Stromal cell of bone marrow (primary cell): ENCODE results near the gene RBP2.
"Not testable (repeated sequence)": the region's sequence is repeated elsewhere in the genome, so short reads cannot be mapped to it uniquely, and the experiment has no call there.

Source experiments
- DNase-seq: peaks from one replicate; pipeline ENCODE4 v3.0.0-alpha.2; 2012; ENCODE audit warnings: low read depth

RBP2 gene

DNA sequence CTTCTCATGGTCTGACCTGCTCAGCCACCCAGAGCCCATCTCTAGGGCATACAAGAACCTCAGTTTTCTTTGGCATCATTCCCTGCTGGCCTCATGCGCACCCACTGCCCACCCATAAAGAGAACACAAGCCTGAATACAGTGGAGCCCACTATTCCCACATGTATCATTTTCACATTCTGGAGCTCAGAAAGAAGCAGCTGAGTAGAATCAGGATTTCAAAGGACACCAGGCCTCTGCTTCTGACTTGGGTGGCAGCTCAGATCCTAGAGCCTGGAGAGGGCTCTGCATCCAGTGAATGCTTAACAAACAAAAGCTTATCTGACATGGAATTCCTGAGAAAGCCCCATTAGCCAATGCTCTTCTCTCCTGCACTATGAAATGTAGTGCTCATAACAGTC is 34.7 kb downstream of the RBP2 start:
- DNase-seq, result no peak

DNA sequence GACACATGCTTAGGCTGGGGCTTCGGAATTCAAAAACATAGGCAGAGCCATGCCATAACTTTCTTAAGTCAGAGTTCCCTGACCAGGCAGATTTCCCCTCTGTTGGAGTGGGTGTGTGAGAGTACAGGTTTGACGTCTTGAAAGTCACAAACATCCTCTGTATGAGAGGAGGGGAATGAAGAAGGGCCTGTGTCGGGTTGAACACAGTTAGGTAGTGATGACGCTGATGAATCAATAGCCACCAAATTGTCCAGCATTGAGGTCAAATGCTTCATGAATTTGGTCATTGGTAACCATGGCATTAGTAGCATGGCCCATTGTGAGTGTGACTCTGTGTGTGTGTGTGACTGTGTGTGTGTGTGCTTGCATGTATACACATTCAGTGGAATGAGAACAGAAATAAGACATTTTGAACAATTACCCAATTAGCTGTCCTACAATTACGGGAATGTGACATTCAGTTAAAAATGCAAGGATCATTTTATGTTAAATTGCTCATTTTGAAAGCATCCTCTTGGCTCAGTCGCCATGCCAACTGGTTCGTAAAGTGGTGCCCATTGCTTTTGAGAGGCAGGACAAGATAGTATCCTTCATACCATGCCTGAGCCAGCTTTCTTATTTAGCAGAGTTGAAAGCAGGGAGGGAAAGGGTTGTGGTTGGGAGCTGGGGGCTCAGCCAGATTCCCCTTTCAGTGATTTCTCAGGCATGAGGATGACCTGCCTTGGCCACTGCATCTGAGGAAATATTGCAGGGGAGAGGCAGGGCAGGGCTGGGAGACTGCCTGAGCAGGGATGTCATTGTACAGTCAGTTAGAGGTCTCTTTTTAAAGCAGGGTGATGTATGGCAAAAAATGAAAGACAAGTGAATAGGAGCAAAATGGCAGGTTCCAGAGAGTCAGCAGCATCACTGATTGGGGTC is 35.4 kb downstream of the RBP2 start:
- DNase-seq, result no peak

DNA sequence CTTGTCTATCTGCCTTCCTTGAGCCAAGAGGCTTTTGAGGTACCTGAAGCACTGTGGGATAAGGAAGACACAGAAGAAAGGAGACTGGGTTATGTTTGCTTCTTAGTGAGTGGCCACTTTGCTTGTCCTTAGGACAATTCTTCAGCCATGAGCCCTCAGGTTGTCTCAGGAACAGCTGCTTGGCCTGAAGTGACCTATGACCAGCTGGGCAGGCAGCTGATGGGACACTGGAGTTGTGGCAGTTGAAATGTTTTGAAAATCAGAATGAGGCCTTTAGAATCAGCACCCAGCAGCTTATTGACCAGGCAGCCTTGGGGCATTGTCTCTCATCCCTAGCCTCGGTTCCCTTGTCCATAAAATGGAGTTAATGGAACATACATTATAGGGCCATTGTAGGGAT is 37.0 kb downstream of the RBP2 start:
- DNase-seq, result no peak

DNA sequence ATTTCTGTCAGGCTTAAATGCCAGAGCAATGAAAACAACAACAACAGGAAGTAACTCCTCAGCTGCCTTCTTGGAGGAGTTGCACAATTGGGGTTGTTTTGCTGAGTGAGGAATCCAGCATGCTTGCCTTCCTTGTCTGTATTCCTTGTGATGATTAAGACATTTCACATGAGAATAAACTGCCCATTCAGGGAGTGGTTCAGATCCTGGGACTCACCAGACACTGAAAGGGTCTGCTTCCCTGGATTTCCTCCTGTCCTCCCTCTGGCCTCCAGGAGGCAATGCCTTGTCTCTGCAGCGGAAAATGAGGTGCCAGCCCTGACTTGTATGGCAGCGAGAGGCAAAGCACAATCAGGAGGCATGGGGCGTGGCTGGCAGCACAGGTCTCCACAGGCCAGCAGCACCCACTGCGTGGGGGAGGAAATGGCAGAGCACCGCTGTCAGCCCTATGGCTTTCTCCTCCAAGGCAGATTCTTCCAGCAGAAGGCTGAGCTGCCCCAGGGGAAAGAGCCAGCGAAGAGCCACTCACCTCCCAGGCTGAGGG is 41.5 kb downstream of the RBP2 start:
- peak; percentile 15 for DNase-seq

DNA sequence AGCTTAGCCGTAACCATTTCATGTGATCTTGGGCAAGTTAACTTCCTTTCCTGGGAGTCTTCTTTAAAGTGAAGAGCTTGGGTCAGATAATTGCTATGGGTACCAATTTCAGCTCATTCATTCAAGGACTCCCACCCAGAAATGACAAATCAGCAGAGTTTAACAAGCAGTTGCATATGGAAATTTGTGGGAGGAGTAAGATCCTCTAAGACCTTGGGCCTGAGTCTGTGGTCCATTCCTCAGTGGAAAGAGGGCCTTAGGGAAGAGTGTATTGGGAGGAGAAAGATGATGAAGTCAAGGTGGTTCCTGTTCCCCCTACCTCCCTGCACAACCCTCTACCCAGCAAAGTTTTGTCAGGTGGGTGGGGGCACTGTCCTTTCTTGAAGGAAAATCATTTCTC is 42.1 kb downstream of the RBP2 start:
- DNase-seq, result no peak

DNA sequence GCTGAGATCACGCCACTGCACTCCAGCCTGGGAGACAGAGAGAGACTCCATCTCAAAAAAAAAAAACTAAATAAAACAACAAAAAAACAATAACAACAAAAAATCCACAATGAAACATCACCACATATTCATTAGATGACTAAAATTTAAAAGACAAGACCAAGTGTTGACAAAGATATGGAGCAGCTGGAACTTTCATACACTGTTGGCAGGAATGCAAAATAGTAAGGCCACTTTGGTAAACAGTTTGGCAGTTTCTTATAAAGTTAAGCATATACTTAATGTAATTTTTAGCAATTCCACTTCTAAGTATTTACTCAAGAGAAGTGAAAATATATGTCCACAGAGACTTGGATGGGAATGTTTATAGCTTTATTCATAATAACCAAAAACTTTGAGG is 43.2 kb downstream of the RBP2 start:
- no peak for DNase-seq

DNA sequence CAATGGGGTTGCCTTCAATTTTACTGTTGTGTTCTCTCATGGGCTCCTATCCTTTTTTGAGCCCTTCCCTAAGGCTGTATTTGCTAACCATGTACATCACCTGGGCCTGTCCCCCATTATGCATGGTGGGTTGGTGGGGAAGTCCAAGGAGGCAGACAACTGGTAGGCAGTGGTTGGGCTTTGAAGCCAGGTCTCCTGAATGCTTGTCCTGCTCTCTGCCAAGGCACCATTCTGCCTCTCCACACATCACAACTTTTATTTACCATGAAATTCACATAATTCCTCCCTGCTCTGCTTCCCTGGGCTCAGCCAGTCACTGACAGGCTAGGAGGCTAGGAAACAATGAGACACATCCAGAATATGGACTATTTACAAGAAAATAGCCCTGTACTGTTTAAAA is 45.8 kb downstream of the RBP2 start:
- DNase-seq, result no peak

DNA sequence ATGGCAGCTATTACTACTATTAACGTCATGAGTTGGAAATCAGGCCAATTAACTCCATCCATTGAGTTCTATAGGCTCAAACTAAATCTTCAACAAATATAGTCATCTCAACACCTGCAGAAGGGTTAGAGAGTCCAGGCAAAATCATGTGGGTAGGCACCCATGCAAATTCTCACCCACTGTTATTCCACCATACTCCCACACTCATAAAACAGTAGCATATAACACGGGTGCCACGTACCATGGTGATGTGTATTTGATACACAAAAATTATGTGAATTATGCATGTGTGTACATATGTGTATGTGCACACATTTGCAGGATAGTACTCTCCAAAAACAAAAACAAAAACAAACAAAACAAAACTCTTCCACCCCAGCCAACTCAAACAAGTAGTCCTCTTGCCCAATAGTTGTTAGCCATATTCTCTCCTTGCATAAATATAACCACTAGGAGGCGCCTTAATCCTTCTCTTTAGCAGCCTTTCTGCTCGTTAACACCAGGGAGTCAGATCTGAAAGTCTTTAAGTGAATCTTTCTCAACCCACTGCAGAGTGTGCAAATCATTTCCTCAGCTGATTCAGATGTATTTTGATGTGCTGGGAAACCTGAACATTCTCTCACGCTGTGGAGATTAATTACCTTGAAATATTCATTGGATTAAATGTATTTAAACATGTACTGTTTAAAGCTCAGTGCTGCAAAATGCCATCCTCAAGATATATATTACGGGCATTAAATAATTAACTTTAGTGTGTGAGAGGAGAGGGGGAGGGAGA is 48.8 kb downstream of the RBP2 start:
- DNase-seq, result peak; percentile 57

DNA sequence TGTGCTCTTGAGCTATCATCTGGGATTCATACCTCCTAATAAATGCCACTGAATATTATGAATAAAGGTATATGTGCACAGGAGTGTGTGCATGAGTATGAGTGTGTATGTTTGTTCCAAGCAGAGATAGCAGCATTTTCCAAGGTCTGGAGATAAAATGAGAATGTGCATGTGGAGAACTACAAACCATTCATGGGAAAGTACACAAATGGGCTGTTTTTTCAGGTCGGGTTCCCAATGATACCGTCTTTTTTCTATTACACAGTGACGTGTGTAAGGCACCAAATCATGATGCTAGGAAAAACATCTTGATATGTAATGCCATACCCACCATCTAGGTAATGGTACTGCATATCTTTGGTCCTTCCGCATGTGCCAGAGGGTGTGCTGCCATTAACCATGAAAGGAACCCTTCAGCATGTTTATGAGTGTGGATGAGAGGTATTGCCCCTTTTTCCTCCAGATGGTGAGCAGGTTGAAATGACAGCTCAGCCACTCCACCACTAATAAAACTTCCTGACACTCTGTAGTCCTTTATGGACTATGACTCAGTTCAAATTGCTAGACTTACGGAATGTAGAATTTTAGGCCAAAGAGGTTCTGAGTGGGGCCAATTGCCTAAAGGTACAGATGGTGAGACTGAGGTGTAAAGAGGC is 50.4 kb downstream of the RBP2 start:
- no peak for DNase-seq

DNA sequence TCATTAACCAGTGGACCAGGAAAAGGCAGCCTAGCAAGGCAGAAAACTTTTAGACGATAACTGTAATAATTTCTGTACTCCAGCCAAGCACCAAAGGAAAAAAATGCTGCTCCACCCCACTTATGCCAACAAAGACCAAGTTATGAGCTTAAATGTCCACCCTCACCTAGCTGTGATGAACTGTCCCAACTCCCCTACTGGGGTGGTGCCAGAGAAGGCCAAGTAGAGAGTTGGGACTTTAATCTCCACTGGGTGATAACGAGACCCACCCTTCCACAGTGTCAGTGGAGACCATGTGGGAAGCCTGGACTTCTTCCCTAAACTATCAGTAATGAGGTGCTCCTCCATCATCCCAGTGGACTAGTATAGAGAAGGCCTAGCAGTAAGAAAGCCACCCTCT is 53.1 kb downstream of the RBP2 start:
- no peak for DNase-seq

DNA sequence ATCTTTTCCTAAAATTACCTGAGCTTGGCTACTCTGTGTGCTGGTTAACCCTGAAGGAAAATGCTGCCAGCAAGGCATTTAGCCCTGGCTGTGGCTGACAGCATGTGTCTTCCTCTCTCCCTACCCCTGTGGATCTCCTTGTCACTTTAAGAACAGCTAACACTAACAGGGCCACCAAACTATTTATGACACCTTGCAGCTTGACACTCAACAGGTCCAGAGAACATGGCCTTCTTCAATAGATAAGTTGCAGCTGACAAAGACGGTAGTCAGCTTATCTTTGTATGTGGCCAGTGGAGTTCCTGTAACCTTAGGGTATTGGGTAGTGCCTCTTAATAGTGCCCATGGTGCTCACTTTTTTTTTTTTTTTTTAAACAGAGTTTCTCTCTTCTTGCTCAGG is 54.9 kb downstream of the RBP2 start:
- DNase-seq, result no peak

DNA sequence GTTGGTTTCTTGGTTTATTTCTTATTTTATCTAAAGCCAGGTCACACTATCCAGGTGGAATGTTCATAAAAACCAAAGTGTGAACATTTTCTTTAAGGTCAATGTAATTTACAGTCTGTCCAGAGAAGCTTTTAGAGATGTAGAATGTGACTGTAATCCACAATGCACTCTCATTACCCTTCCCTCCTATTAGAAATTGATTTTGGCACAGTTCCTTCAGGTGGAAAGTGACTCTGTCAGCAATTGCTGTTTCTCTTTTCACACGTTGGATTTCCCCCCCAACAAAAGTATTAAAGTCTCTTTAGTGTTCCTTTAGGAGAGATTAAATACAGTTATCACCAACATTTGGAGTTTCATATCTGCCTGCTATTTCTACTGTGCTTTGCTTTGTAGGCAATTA is 55.3 kb downstream of the RBP2 start:
- no peak for DNase-seq

DNA sequence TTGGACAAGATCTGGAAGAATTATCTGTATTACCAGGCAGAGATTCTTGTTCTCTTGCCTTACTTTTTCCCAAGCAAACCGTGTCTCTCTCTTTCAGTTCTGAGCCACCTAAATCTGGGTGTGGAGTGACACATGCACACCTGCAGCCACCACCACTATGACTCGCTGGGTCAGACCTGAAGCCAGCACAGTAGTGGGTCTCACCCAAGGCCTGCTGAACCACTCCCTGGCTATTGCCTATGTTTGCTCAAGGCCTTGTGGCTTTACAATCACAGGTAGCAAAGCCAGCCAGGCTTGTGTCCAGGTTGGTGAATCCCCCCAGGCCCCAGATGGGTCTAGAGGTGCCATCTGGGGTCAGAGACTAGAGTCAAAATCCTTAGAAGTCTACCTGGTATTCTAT is 58.2 kb downstream of the RBP2 start:
- DNase-seq, result no peak

DNA sequence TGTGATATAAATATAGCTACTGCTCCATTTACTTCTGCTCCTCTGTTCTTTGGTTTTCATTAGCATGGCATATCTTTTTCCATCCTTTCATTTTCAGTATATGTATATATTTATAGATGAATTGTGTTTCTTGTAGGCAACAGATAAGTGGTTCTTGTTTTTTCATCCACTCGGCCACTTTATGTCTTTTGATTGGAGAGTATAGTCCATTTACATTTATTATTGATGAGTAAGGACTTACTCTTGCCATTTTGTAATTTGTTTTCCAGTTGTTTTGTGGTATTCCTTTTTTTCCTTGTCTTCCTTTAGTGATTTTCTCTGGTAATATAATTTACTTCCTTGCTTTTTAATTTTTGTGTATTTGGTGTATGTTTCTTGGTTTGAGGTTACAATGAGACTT is 60.0 kb downstream of the RBP2 start:
- DNase-seq, result no peak

DNA sequence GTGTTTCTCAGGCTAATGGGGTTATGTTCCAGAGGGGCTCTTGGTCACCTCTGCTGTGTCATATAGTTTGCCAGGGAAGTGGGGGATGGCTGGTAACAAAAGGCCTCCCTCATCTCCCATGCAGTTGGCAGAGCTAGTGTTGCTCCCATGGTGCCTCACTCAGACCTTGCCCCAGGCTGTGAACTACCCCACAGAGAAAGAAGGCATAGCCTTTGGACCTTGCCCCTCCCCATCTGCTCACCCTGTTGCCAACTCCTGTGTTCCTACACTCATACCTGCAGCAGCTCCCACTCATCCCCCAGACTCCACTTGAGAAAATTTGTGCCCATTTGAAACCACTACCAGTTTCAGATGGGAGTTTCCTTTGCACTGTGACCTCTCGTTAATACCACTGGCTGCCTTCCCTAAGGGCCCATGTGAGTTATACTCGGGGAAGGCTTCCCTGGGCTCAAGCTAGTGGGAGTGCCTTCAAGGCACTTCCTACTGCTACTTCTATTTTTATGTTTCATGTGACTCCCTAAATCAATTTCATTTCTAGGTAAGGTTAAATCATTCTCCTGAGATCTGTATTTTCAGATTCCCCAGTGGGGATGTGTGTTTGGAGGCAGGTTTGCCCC is 61.6 kb downstream of the RBP2 start:
- DNase-seq, result no peak

DNA sequence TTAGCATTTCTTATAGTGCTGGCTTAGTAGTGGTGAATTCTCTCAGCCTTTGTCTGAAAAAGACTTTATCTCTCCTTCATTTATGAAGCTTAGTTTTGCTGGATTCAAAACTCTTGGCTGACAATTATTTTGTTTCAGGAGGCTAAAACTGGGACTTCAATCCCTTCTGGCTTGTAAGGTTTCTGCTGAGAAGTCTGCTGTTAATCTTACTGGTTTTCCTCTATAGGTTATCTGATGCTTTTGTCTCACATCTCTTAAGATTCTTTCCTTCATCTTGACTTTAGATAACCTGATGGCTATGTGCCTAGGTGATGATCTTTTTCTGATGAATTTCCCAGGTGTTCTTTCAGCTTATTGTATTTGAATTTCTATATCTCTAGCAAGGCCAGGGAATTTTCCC is 63.4 kb downstream of the RBP2 start:
- not testable (repeated sequence) for DNase-seq
